ACHN (cell line): ENCODE measurements around the gene CASP8AP2.
"Not testable (repeated sequence)": the region's sequence is repeated elsewhere in the genome, so short reads cannot be mapped to it uniquely, and the experiment has no call there.

Experiments used
- DNase-seq: peaks from one replicate; pipeline ENCODE4 v3.0.0-alpha.2; 2015
- in situ Hi-C: cut with HindIII; loops from 2 replicates; pipeline ENCODE4 v1.10.0; 2017; ENCODE audit warnings: low sequenced_read_pairs, low pct_ligation_motif_present, low pct_unique_long_range_greater_than_20kb

CASP8AP2 gene

GRCh38 chr6:89866024-89866678, 36.5 kb downstream of the CASP8AP2 start:
- in situ Hi-C loops: no loop called here
- no peak for DNase-seq

GRCh38 chr6:89873721-89874120, 44.0 kb downstream of the CASP8AP2 start:
- no peak for DNase-seq
- in situ Hi-C loops: no loop called here

DNA sequence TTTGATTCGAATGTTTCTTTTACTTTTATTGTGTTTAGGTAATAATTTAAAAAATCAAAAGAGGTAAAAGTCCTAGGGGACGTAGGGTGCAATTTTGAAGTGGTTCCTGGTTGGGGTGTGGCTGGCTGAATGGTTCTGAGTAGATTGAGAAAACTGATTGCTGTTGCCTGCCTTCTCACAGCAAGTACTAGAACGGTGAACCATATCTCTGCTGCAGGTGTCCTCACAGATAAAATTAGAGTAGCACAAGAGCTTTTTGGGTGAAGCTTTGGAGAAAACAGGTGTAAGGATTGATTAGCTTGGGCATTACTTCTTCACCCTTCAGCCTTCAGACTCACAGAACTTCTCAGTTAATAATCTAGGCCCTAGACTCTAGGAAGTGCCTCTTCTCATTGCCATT, 44.8 kb downstream of the CASP8AP2 start:
- in situ Hi-C loops: no loop called here
- no peak for DNase-seq

GRCh38 chr6:89886378-89887120, 56.9 kb downstream of the CASP8AP2 start:
- no peak for DNase-seq
- in situ Hi-C loops: no loop called here

DNA sequence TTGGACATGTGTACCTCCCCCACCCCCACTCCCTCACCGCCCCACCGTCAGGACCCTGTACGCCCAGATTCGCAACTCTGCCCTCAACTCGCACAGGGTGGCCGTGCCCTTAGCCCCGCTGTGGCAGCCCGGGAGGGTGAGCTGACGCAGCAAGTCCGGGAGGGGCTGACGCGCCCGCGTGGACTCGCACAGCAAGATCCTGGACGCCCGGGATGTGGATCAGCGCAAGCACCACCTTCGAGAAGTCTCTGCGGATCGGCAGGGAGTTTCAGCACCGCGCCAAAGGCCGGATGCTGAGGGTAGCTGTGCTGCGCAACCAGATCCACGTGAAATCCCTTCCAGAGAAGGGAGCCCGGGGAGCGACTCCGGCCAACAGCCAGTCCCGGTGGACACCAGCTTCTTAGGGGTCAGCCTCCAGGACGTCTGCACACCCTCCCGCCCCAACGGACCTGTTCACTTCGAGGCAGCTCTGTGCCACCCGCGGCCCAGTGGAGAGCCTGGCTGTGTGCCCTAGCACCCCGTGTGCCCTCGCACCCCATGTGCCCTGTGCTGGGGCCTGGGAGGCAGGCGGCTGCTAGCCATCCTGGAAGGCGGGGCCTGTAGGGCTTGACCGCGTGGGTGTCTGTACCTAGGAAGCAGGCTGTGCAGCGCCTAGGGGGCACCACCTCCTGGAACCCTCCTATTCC, 57.9 kb downstream of the CASP8AP2 start:
- in situ Hi-C loops: no loop called here

DNA sequence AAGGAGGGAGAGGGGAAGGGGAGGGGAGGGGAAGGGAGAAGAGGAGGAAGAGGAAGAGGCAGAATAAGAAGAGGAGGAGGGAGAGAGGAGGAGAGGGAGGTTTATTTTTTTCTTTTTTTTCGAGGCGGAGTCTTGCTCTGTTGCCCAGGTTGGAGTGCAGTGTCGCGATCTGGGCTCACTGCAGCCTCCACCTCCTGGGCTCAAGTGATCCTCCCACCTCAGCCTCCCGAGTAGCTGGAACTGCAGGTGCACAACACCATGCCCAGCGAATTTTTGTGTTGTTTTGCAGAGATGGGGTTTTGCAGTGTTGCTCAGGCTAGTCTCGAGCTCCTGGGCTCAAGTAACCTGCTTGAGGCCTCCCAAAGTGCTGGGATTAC, 58.4 kb downstream of the CASP8AP2 start:
- DNase-seq: no peak
- in situ Hi-C loops: no loop called here

More for the DNA sequence above, 57.9 kb downstream of the CASP8AP2 start:
- DNase-seq: no peak

GRCh38 chr6:89888871-89889270, 59.2 kb downstream of the CASP8AP2 start:
- no peak for DNase-seq
- in situ Hi-C loops: no loop called here

- in situ Hi-C loops, DNase-seq: not testable (repeated sequence)
Observed at GRCh38 chr6:89890845-89891528, 61.3 kb downstream of the CASP8AP2 start.

GRCh38 chr6:89892577-89892976, 62.9 kb downstream of the CASP8AP2 start:
- in situ Hi-C loops, DNase-seq: not testable (repeated sequence)

- in situ Hi-C loops: no loop called here
- DNase-seq: no peak
Observed at GRCh38 chr6:89894169-89894568, 64.5 kb downstream of the CASP8AP2 start, which contains the start of gene GJA10. GJA10 (plus strand) TSS chr6:89894469; CDS start chr6:89894469, 0 bp downstream.

GRCh38 chr6:89895276-89895874, 65.7 kb downstream of the CASP8AP2 start:
- in situ Hi-C loops: no loop called here
- DNase-seq: peak; percentile 66

- in situ Hi-C loops, DNase-seq: not testable (repeated sequence)
Observed at GRCh38 chr6:89910001-89910901, 80.6 kb downstream of the CASP8AP2 start.

DNA sequence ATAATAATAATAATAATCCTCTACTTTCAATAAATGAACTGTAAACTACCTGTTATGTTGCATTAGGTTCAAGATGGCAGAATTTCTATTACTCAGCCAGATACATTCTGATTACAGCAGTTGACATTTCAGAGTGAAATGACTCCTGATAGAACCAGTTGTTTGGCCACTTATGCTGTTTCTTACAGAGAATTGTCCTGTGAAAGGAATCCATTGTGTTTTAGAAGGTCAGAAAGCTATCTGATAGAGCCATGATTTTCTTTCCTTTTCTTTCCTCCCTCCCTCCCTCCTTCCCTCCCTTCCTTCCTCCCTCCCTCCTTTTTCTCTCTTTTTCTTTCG, 81.2 kb downstream of the CASP8AP2 start:
- no peak for DNase-seq
- in situ Hi-C loops: no loop called here

DNA sequence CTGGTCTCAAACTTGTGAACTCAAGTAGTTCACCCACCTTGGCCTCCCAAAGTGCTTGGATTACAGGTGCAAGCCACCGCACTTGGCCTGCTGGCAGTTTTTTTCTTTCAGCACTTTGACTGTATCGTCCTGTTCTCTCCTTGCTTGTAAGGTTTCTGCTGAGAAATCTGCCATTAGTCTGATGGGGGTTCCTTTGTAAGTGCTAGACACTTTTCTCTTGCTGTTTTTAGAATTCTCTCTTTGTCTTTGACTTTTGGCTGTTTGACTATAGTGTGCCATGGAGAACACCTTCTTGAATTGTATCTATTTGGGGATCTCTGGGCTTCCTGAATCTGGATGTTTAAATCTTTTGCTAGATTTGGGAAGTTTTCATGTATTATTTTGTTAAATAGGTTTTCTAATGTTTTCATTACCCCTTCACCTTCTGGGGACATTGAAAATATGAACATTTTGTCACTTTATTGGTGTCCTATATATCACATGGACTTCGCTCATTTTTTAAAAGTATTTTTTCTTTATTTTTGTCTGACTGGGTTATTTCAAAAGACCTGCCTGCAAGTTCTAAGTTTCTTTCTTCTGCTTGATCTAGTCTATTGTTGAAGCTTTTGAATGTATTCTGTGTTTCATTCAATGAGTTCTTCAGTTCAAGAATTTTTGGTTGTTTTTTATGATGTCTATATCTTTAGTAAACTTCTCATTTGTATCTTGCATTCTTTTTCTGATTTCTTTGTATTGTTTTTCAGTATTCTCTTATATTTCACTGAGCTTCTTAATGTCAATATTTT, 86.6 kb downstream of the CASP8AP2 start:
- in situ Hi-C loops: no loop called here

GRCh38 chr6:89917216-89917615, 87.5 kb downstream of the CASP8AP2 start:
- in situ Hi-C loops: no loop called here
- no peak for DNase-seq

More for the DNA sequence above, 86.6 kb downstream of the CASP8AP2 start:
- no peak for DNase-seq

DNA sequence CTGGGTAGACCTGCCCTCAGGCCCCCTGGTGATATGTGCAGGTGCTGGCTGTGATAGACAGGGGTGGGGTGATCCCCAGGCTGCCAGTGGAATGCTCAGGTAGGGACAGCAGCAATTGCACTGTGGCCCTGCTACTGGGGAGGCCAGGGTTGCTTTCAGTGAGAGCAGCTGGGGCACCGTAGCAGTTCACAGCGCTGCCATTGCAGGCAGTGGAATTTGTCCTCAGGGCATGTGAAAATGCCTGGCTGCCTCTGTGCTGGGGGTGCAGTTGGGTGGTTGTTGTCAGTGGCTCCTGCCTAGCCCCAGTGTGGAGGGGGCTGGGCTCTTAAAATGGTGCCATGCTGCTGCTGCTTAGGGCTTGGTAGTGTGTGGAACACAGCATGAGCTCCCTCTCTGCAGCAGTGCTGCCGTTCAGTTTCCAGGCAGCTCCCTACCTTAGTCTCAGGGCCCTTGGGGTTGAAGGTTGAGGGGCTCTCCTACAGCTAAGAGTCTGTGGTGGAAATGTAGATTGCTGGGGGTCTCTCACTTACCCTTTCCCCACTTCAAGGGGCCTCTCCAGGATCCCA, 88.2 kb downstream of the CASP8AP2 start:
- in situ Hi-C loops: no loop called here
- no peak for DNase-seq
